Type B pancreatic cell (in vitro differentiated cells): ENCODE measurements around the gene TBKBP1. TPM values are rescaled to one million over a fixed set of nuclear protein-coding genes. Genes with fewer than 3 reads are reported as not detected.
A peak's percentile ranks its signal among the peaks of the same experiment; 100 is the strongest.

Experiments used
- DNase-seq: peaks from one replicate; pipeline ENCODE4 v3.0.0; 2021; ENCODE audit warnings: mixed read lengths; ENCODE audit not compliant: unreplicated experiment; ENCODE audit errors: extremely low spot score
- H3K27ac Mint-ChIP-seq: 2 replicates; pipeline ENCODE4 v1.8.0; 2021; ENCODE audit warnings: mild to moderate bottlenecking, mixed read lengths
- H3K27me3 Mint-ChIP-seq: 2 replicates; pipeline ENCODE4 v1.8.0; 2021; ENCODE audit warnings: mixed read lengths
- H3K36me3 Mint-ChIP-seq: 2 replicates; pipeline ENCODE4 v1.8.0; 2021; ENCODE audit warnings: mixed read lengths
- H3K4me1 Mint-ChIP-seq: one replicate; pipeline ENCODE4 v1.8.0; 2021; ENCODE audit warnings: mixed read lengths; ENCODE audit not compliant: unreplicated experiment
- H3K4me3 Mint-ChIP-seq: 2 replicates; pipeline ENCODE4 v1.8.0; 2021; ENCODE audit warnings: mild to moderate bottlenecking, mixed read lengths
- H3K9me3 Mint-ChIP-seq: 2 replicates; pipeline ENCODE4 v1.8.0; 2021; ENCODE audit warnings: mixed read lengths
- total RNA-seq: library from RNA; stranded (reverse); gene quantifications from 2 replicates; pipeline ENCODE4 v1.2.1, GENCODE V29; 2021; ENCODE audit warnings: low replicate concordance
- TF ChIP-seq, protein P1 (sequence below): fragments of 200-600 bp; sonication (generic); conservative IDR thresholded peaks from 2 replicates; pipeline ENCODE4 v1.5.0; 2021; ENCODE audit warnings: antibody characterized with exemption, mild to moderate bottlenecking

The TBKBP1 gene
- total RNA-seq, 1 donor from 2014 or later: 19.7 TPM

DNA sequence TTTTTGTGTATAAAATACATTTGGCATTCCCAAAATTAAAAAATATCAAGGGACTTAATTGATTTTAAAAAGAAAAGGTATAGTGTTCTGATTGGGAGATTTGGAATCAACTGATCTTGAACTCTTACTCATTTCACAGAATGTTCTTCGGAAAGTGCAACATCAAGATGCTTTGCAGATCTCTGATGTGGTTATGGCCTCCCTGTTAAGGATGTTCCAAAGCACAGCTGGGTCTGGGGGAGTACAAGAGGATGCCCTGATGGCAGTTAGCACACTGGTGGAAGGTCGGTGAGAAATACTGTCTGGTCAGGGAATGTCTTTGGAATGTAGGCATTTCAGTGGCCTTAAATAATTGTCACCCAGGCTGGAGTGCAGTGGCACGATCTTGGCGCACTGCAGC, 19.5 kb upstream of the TBKBP1 start:
- Mint-ChIP-seq H3K27me3 (no peaks in the 10 kb centered on the region), H3K27ac (peak overlapping the region; percentile 7), H3K9me3 (no peaks in the 10 kb centered on the region), H3K4me1 (no peaks in the 10 kb centered on the region), H3K4me3 (no peak overlapping the region), H3K36me3 (peaks cover 50% of the 10 kb centered on the region)
- DNase-seq: no peak
- TF ChIP-seq, protein P1, sequence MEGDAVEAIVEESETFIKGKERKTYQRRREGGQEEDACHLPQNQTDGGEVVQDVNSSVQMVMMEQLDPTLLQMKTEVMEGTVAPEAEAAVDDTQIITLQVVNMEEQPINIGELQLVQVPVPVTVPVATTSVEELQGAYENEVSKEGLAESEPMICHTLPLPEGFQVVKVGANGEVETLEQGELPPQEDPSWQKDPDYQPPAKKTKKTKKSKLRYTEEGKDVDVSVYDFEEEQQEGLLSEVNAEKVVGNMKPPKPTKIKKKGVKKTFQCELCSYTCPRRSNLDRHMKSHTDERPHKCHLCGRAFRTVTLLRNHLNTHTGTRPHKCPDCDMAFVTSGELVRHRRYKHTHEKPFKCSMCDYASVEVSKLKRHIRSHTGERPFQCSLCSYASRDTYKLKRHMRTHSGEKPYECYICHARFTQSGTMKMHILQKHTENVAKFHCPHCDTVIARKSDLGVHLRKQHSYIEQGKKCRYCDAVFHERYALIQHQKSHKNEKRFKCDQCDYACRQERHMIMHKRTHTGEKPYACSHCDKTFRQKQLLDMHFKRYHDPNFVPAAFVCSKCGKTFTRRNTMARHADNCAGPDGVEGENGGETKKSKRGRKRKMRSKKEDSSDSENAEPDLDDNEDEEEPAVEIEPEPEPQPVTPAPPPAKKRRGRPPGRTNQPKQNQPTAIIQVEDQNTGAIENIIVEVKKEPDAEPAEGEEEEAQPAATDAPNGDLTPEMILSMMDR: no peak

DNA sequence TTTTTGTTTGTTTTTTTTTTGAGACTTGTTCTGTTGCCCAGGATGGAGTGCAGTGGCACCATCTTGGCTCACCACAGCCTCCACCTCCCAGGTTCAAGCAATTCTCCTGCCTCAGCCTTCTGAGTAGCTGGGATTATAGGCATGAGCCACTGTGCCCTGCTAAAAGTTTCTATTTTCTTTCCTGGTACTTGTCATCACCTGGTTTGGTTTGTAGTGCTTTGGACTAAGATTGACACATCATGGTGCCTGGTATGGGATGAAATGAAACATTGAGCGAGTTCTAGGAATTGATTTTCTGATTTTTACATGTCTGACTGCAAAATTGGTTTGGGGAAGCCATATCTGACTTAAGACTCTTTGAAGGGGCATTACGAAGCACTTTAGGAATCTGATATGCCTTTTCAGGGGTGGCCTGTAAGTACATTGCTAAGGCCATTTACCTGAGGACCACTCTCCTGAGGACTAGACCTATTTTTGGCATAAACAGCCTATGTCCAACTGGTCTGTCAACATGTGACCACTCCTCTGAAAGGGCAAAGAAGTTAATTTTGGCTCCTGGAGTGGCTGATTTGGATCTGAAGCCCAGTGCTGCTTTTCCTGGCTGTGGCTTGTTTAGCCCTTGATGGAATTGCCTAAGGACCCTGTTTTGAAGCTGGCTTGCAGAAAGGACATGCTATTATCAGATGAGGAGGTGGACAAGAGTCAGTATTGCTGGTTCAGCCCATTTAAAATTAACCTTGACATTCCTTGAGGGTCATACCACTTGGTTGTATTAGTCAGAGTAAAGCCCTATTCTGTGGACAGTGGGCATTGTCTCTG, 18.4 kb upstream of the TBKBP1 start:
- Mint-ChIP-seq H3K4me1 (no peaks in the 10 kb centered on the region), H3K27me3 (no peaks in the 10 kb centered on the region), H3K9me3 (no peaks in the 10 kb centered on the region), H3K4me3 (no peak overlapping the region), H3K27ac (no peak overlapping the region), H3K36me3 (peaks cover 48% of the 10 kb centered on the region)
- TF ChIP-seq, protein P1: no peak
- DNase-seq: no peak

DNA sequence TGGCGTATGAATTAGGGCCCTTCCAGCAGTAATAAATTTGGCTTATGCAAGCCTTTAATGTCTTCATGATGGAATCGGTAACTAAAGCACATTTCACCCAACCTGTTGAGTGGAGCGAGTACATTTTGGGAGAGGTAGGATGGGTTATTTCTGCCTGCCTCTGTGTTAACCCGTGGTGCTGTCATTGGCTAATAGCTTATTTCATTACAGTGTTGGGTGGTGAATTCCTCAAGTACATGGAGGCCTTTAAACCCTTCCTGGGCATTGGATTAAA, 17.8 kb upstream of the TBKBP1 start:
- no peak overlapping the region for H3K27ac Mint-ChIP-seq
- no peaks in the 10 kb centered on the region for H3K4me1 Mint-ChIP-seq
- H3K9me3 Mint-ChIP-seq: no peaks in the 10 kb centered on the region
- H3K4me3 Mint-ChIP-seq: no peak overlapping the region
- peaks cover 50% of the 10 kb centered on the region for H3K36me3 Mint-ChIP-seq
- DNase-seq: no peak
- no peaks in the 10 kb centered on the region for H3K27me3 Mint-ChIP-seq
- TF ChIP-seq, protein P1: no peak

DNA sequence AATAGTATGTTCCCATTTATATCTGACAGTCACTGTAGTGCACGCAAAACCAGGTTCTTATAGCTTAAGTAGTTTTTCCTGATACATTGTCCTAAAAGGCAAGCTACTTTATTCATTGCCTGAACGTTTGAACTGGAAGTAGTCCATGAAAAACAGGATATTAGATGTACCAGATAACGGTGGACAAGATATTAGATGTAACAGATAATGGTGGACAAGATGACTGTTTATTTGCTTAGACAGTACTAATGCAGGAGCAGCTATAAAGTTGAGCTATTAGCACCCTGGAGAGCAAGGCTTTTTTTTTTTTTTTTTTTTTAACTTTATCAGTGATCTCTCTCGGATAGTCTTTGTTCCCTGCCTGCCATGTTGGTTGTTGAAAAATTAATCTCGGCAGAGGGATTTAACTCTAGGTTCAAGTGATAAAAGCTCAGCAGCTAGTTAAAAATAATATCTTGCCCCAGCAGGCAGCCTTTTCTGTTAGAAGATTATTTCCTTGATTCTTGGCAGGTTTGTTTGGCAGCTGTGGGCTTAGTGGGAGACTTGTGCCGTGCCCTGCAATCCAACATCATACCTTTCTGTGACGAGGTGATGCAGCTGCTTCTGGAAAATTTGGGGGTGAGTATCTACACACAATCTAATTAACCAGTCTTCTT, 17.3 kb upstream of the TBKBP1 start:
- Mint-ChIP-seq H3K27ac (no peak overlapping the region), H3K27me3 (no peaks in the 10 kb centered on the region), H3K36me3 (peaks cover 50% of the 10 kb centered on the region), H3K4me1 (no peaks in the 10 kb centered on the region), H3K4me3 (no peak overlapping the region), H3K9me3 (no peaks in the 10 kb centered on the region)
- TF ChIP-seq, protein P1: no peak
- no peak for DNase-seq

DNA sequence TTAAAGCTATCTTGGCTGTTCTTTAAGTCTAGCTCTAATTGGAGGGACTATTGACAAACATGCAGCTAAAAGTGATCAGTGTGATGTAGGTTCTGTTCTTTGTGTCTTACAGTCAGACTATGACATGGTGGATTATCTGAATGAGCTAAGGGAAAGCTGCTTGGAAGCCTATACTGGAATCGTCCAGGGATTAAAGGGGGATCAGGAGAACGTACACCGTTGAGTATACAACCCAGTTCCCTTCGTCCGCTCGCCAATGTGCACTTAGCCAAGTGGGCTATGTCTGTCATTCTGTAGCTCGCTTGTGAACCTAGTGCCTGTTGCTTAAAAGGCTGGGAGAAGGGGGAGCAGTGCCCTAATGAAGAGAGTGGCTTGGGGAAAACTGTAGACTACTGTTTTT, 15.8 kb upstream of the TBKBP1 start:
- Mint-ChIP-seq H3K4me3 (no peak overlapping the region), H3K4me1 (no peaks in the 10 kb centered on the region), H3K36me3 (peaks cover 60% of the 10 kb centered on the region), H3K9me3 (no peaks in the 10 kb centered on the region), H3K27me3 (no peaks in the 10 kb centered on the region), H3K27ac (no peak overlapping the region)
- TF ChIP-seq, protein P1: no peak
- no peak for DNase-seq
